ENCODE data around the gene TFF3. TPM values are rescaled to one million over a fixed set of nuclear protein-coding genes. Genes with fewer than 3 reads are reported as not detected.

Gene TFF3
- total and polyA plus RNA-seq, 2 of the 13 experiments (the other 11 are each of a cell fraction or from before 2014, with no cell fraction given): 14.2 to 26.9 TPM

- Histone ChIP-seq H3K79me2 (ENCODE audit: insufficient read depth, low read length) (no peaks in the 10 kb centered on the region), H3K4me1 (ENCODE audit: insufficient read depth, low read length) (peaks cover 3% of the 10 kb centered on the region), H3K27me3 (ENCODE audit: control insufficient read depth in 1 of 2, insufficient read depth in 2 of 2, low read length in 2 of 2) (peaks cover 1 to 14% of the 10 kb centered on the region in 2 experiments; a peak in 4 of 5 replicates), H4K20me1 (ENCODE audit: insufficient read depth, low read length) (no peaks in the 10 kb centered on the region), H3K27ac (ENCODE audit: extremely low read length, insufficient read depth, low read length) (no peak overlapping the region), H3K9me3 (ENCODE audit: low read length) (no peaks in the 10 kb centered on the region), H3K36me3 (replicated peaks in 1 of 2; ENCODE audit: control insufficient read depth in 1 of 2, insufficient read depth in 2 of 2, low read length in 2 of 2) (no peaks in the 10 kb centered on the region), H3K9ac (ENCODE audit: insufficient read depth, low read depth, low read length) (no peak overlapping the region), H3K4me3 (replicated peaks in 1 of 3; ENCODE audit: insufficient read depth in 1 of 3, low read depth in 2 of 3, low read length in 3 of 3) (no peak overlapping the region), H2AFZ (ENCODE audit: low read length) (no peak overlapping the region), H3K4me2 (ENCODE audit: low read depth, low read length) (no peak overlapping the region)
- ChIA-PET POLR2A (no interaction called here), CTCF (ENCODE audit: low intra/inter-chr PET ratio, low total read pairs) (no interaction called here)
- 41% methylated on average over 4 of the region's 10 CpGs for WGBS (ENCODE audit: low lambda C conversion rate)
- DNase-seq (ENCODE audit: low spot score) (no peak), FAIRE-seq (no peak), ATAC-seq (no peak)
- TF ChIP-seq NCOA5 (CRISPR knock-in tag; IDR thresholded peaks at IDR 0.05): no peak
- TF ChIP-seq, protein P1, sequence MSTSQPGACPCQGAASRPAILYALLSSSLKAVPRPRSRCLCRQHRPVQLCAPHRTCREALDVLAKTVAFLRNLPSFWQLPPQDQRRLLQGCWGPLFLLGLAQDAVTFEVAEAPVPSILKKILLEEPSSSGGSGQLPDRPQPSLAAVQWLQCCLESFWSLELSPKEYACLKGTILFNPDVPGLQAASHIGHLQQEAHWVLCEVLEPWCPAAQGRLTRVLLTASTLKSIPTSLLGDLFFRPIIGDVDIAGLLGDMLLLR (CRISPR knock-in tag; IDR thresholded peaks at IDR 0.05): no peak
- TF ChIP-seq POGZ (CRISPR knock-in tag; IDR thresholded peaks at IDR 0.05): no peak
- TF ChIP-seq TGIF2 (CRISPR knock-in tag; IDR thresholded peaks at IDR 0.05): no peak
- TF ChIP-seq TRIM24 (CRISPR knock-in tag; IDR thresholded peaks at IDR 0.05): no peak
- no peak for TF ChIP-seq TMF1 (CRISPR knock-in tag; IDR thresholded peaks at IDR 0.05; ENCODE audit: low read depth)
- TF ChIP-seq ZNF441 (CRISPR knock-in tag; IDR thresholded peaks at IDR 0.05; ENCODE audit: borderline replicate concordance): no peak
- TF ChIP-seq YEATS2 (CRISPR knock-in tag; IDR thresholded peaks at IDR 0.05; ENCODE audit: borderline replicate concordance): no peak
- no peak for TF ChIP-seq ZNF451 (CRISPR knock-in tag; IDR thresholded peaks at IDR 0.05)
- no peak for TF ChIP-seq SP5 (CRISPR knock-in tag; IDR thresholded peaks at IDR 0.05; ENCODE audit: borderline replicate concordance, low read depth)
- no peak for TF ChIP-seq SIX1 (CRISPR knock-in tag; IDR thresholded peaks at IDR 0.05; ENCODE audit: borderline replicate concordance)
- TF ChIP-seq SP140L (CRISPR knock-in tag; IDR thresholded peaks at IDR 0.05; ENCODE audit: borderline replicate concordance): no peak
- TF ChIP-seq XRCC5 (optimal IDR thresholded peaks at IDR 0.05; ENCODE audit: low read length): no peak
- TF ChIP-seq KLF16 (CRISPR knock-in tag; IDR thresholded peaks at IDR 0.05): no peak
- TF ChIP-seq TBP (CRISPR knock-in tag; IDR thresholded peaks at IDR 0.05): no peak
- no peak for TF ChIP-seq ZNF180 (CRISPR knock-in tag; IDR thresholded peaks at IDR 0.05; ENCODE audit: borderline replicate concordance, low read depth)
- TF ChIP-seq ZNF660 (CRISPR knock-in tag; IDR thresholded peaks at IDR 0.05; ENCODE audit: borderline replicate concordance, low read depth): no peak
- TF ChIP-seq NBN (conservative IDR thresholded peaks at IDR 0.05): no peak
- TF ChIP-seq, protein P2, sequence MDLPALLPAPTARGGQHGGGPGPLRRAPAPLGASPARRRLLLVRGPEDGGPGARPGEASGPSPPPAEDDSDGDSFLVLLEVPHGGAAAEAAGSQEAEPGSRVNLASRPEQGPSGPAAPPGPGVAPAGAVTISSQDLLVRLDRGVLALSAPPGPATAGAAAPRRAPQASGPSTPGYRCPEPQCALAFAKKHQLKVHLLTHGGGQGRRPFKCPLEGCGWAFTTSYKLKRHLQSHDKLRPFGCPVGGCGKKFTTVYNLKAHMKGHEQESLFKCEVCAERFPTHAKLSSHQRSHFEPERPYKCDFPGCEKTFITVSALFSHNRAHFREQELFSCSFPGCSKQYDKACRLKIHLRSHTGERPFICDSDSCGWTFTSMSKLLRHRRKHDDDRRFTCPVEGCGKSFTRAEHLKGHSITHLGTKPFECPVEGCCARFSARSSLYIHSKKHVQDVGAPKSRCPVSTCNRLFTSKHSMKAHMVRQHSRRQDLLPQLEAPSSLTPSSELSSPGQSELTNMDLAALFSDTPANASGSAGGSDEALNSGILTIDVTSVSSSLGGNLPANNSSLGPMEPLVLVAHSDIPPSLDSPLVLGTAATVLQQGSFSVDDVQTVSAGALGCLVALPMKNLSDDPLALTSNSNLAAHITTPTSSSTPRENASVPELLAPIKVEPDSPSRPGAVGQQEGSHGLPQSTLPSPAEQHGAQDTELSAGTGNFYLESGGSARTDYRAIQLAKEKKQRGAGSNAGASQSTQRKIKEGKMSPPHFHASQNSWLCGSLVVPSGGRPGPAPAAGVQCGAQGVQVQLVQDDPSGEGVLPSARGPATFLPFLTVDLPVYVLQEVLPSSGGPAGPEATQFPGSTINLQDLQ (CRISPR knock-in tag; IDR thresholded peaks at IDR 0.05): no peak
- intact Hi-C loops (cut with micrococcal nuclease; ENCODE audit: unreplicated experiment) (no loop called here), in situ Hi-C loops (cut with HindIII; ENCODE audit: extremely low pct_ligation_motif_present, low pct_unique_long_range_greater_than_20kb) (no loop called here)
- BruUV-seq (replicated peaks): no TSS peak
These were observed 6.0 kb upstream of the TFF3 start for GRCh38 chr21:42321231-42321630.
